ENCODE results near the gene UIMC1. TPM values are rescaled to one million over a fixed set of nuclear protein-coding genes. Genes with fewer than 3 reads are reported as not detected.

The UIMC1 gene
- total RNA-seq, 1 donor from 2014 or later = 36.1 TPM

- TF ChIP-seq EZH2 (IDR thresholded peaks at IDR 0.05; ENCODE audit: insufficient read depth, low read length) (no peak), CTCF (IDR thresholded peaks at IDR 0.05; ENCODE audit: insufficient read depth, low read depth, low read length) (no peak)
- Histone ChIP-seq H3K4me1 (ENCODE audit: insufficient read depth, low read length) (no peaks in the 10 kb centered on the region), H3K27me3 (ENCODE audit: insufficient read depth, low read length) (no peaks in the 10 kb centered on the region), H3K9ac (ENCODE audit: low read length) (no peak overlapping the region), H3K4me2 (ENCODE audit: low read length) (no peak overlapping the region), H3K27ac (ENCODE audit: low read depth, low read length) (no peak overlapping the region), H3K36me3 (ENCODE audit: insufficient read depth, low read length) (peaks cover 29% of the 10 kb centered on the region), H3K9me3 (ENCODE audit: insufficient read depth, low read depth, low read length) (no peaks in the 10 kb centered on the region), H3K79me2 (ENCODE audit: insufficient read depth, low read length) (peaks cover 1% of the 10 kb centered on the region), H2AFZ (ENCODE audit: low read depth, low read length) (no peak overlapping the region), H3K4me3 (ENCODE audit: insufficient read depth, low read depth, low read length) (no peak overlapping the region), H4K20me1 (ENCODE audit: insufficient read depth, low read length) (peaks cover 5% of the 10 kb centered on the region)
- no peak overlapping the region for H3K4me3 Mint-ChIP-seq (ENCODE audit: unreplicated experiment)
- no peaks in the 10 kb centered on the region for H3K4me1 Mint-ChIP-seq (ENCODE audit: low read depth, unreplicated experiment)
- no peaks in the 10 kb centered on the region for H3K9me3 Mint-ChIP-seq (ENCODE audit: unreplicated experiment)
- H3K27me3 Mint-ChIP-seq (ENCODE audit: low read depth, unreplicated experiment) = no peaks in the 10 kb centered on the region
- DNase-seq (ENCODE audit: low read depth) (no peak), FAIRE-seq (no peak)
- no peak overlapping the region for H3K27ac Mint-ChIP-seq (ENCODE audit: unreplicated experiment)
- peaks cover 9% of the 10 kb centered on the region for H3K36me3 Mint-ChIP-seq (ENCODE audit: low read depth, unreplicated experiment)
Measured at GRCh38 chr5:176965633-176966032, 40.9 kb downstream of the UIMC1 start.

- H3K36me3 ChIP-seq (ENCODE audit: insufficient read depth, low read length) = peaks cover 11% of the 10 kb centered on the region
Measured at GRCh38 chr5:176959051-176959450, 47.5 kb downstream of the UIMC1 start.

More at GRCh38 chr5:176959051-176959450, 47.5 kb downstream of the UIMC1 start:
- Histone ChIP-seq H3K4me1 (ENCODE audit: insufficient read depth, low read length) (peaks cover 10% of the 10 kb centered on the region), H3K27ac (ENCODE audit: low read depth, low read length) (no peak overlapping the region), H3K9ac (ENCODE audit: low read length) (no peak overlapping the region), H3K27me3 (ENCODE audit: insufficient read depth, low read length) (no peaks in the 10 kb centered on the region), H4K20me1 (ENCODE audit: insufficient read depth, low read length) (peaks cover 31% of the 10 kb centered on the region), H2AFZ (ENCODE audit: low read depth, low read length) (no peak overlapping the region), H3K79me2 (ENCODE audit: insufficient read depth, low read length) (peaks cover 2% of the 10 kb centered on the region), H3K4me3 (ENCODE audit: insufficient read depth, low read depth, low read length) (no peak overlapping the region), H3K4me2 (ENCODE audit: low read length) (no peak overlapping the region), H3K9me3 (ENCODE audit: insufficient read depth, low read depth, low read length) (no peaks in the 10 kb centered on the region)
- FAIRE-seq (peak; percentile 75), DNase-seq (ENCODE audit: low read depth) (peak; percentile 8)
- H3K27me3 Mint-ChIP-seq (ENCODE audit: low read depth, unreplicated experiment) = no peaks in the 10 kb centered on the region
- peaks cover 2% of the 10 kb centered on the region for H3K36me3 Mint-ChIP-seq (ENCODE audit: low read depth, unreplicated experiment)
- H3K27ac Mint-ChIP-seq (ENCODE audit: unreplicated experiment) = no peak overlapping the region
- no peaks in the 10 kb centered on the region for H3K9me3 Mint-ChIP-seq (ENCODE audit: unreplicated experiment)
- no peak overlapping the region for H3K4me3 Mint-ChIP-seq (ENCODE audit: unreplicated experiment)
- TF ChIP-seq CTCF (IDR thresholded peaks at IDR 0.05; ENCODE audit: insufficient read depth, low read depth, low read length) (peak; percentile 21), EZH2 (IDR thresholded peaks at IDR 0.05; ENCODE audit: insufficient read depth, low read length) (no peak)
- H3K4me1 Mint-ChIP-seq (ENCODE audit: low read depth, unreplicated experiment) = peaks cover 1% of the 10 kb centered on the region
